Endothelial cell of umbilical vein (primary cell): ENCODE results near the gene ATL1. TPM values are rescaled to one million over a fixed set of nuclear protein-coding genes. Genes with fewer than 3 reads are reported as not detected.

ENCODE experiments used
- BruUV-seq: library from RNA; stranded (reverse); fragments of 400-500 nt; replicated peaks from 2 replicates; lab custom pipeline; 2021; lab: Mats Ljungman, UMichigan
- CTCF ChIA-PET: fragments of 300-600, 350-600 bp; sonication (Branson Sonifier 250); formaldehyde crosslinking; loops from one replicate; lab custom pipeline; 2021; ENCODE audit warnings: antibody characterized with exemption, inconsistent platforms; lab: Charles Lee
- POLR2A ChIA-PET: fragments of 300-600, 350-600 bp; sonication (Branson Sonifier 250); formaldehyde crosslinking; loops from one replicate; lab custom pipeline; 2021; ENCODE audit warnings: antibody characterized with exemption, inconsistent platforms; lab: Charles Lee
- DNase-seq: peaks from one replicate; pipeline ENCODE4 v3.0.0-alpha.2; 2011; ENCODE audit warnings: low read depth, low spot score
- FAIRE-seq: peaks from 2 replicates; lab custom pipeline; 2011; peaks lifted over from hg19 to GRCh38; lab: Jason Lieb, UNC
- H2AFZ ChIP-seq: 2 replicates; pipeline ENCODE4 v1.6.0; 2012; ENCODE audit warnings: low read depth, low read length, control low read depth, inconsistent platforms
- H3K27ac ChIP-seq: 2 replicates; pipeline ENCODE4 v1.5.1; 2011; ENCODE audit warnings: low read depth, mild to moderate bottlenecking, control low read depth, low read length, moderate library complexity; ENCODE audit not compliant: insufficient read depth
- H3K27me3 ChIP-seq, 2 experiments: 2 replicates each; pipeline versions ENCODE4 v1.6.0 to v1.6.1; 2011; ENCODE audit warnings: low read length in 2 of 2, mixed read lengths in 1 of 2; ENCODE audit not compliant: control insufficient read depth in 2 of 2, insufficient read depth in 2 of 2
- H3K36me3 ChIP-seq, 2 experiments: 2 replicates in 1 of 2; 3 replicates in 1 of 2; pipeline ENCODE4 v1.5.1; 2011; ENCODE audit warnings: low read length in 2 of 2, mild to moderate bottlenecking in 1 of 2, moderate library complexity in 1 of 2; ENCODE audit not compliant: control insufficient read depth in 2 of 2, insufficient read depth in 2 of 2; ENCODE audit errors: extremely low read depth in 1 of 2
- H3K4me1 ChIP-seq: 3 replicates; pipeline ENCODE4 v1.5.1; 2011; ENCODE audit warnings: mild to moderate bottlenecking, low read length; ENCODE audit not compliant: control insufficient read depth, insufficient read depth; ENCODE audit errors: extremely low read depth
- H3K4me2 ChIP-seq: 2 replicates; pipeline ENCODE4 v1.6.1; 2011; ENCODE audit warnings: low read length, control low read depth, mixed read lengths; ENCODE audit not compliant: insufficient read depth
- H3K4me3 ChIP-seq, 3 experiments: fragments of 200-600 bp in 1 of 3; sonication (generic), shearing (Covaris generic) in 1 of 3; replicated peaks in 1 of 3; 2 replicates each; pipeline ENCODE4 v1.5.1; 2011 to 2016; ENCODE audit warnings: control low read depth in 3 of 3, low read length in 3 of 3, mild to moderate bottlenecking in 2 of 3, inconsistent platforms in 1 of 3, low read depth in 1 of 3, moderate library complexity in 1 of 3; ENCODE audit not compliant: insufficient read depth in 1 of 3
- H3K79me2 ChIP-seq: 2 replicates; pipeline ENCODE4 v1.6.0; 2012; ENCODE audit warnings: low read length, inconsistent platforms; ENCODE audit not compliant: control insufficient read depth, insufficient read depth
- H3K9ac ChIP-seq: replicated peaks from 2 replicates; pipeline ENCODE3; 2011; ENCODE audit warnings: low read length, control low read depth; ENCODE audit not compliant: insufficient read depth; ENCODE audit errors: extremely low read depth
- H3K9me1 ChIP-seq: replicated peaks from 3 replicates; pipeline ENCODE4 v1.6.0; 2011; ENCODE audit warnings: mild to moderate bottlenecking, low read length; ENCODE audit not compliant: control insufficient read depth, insufficient read depth; ENCODE audit errors: extremely low read depth
- H3K9me3 ChIP-seq: replicated peaks from 2 replicates; pipeline ENCODE4 v1.5.1; 2012; ENCODE audit warnings: low read length, inconsistent platforms; ENCODE audit not compliant: control insufficient read depth, insufficient read depth
- H4K20me1 ChIP-seq: replicated peaks from 2 replicates; pipeline ENCODE3; 2011; ENCODE audit warnings: mild to moderate bottlenecking, low read length; ENCODE audit not compliant: control insufficient read depth, insufficient read depth; ENCODE audit errors: extremely low read depth
- CTCF ChIP-seq, 2 donors: IDR thresholded peaks; 1 replicate in 1 of 2; 2 replicates in 1 of 2; pipeline ENCODE4 v1.5.1; 2011; ENCODE audit warnings: low read length in 2 of 2, mild to moderate bottlenecking in 2 of 2, moderate library complexity in 2 of 2, control low read depth in 1 of 2, inconsistent platforms in 1 of 2, low read depth in 1 of 2; ENCODE audit not compliant: insufficient read depth in 1 of 2; ENCODE audit errors: extremely low read depth in 1 of 2
- EZH2 ChIP-seq: IDR thresholded peaks from 2 replicates; pipeline ENCODE4 v1.6.1; 2012; ENCODE audit warnings: borderline replicate concordance, low read depth, mild to moderate bottlenecking, moderate library complexity, low read length, inconsistent platforms; ENCODE audit not compliant: severe bottlenecking
- FOS ChIP-seq: IDR thresholded peaks from 2 replicates; pipeline ENCODE4 v1.6.1; 2011; ENCODE audit warnings: mild to moderate bottlenecking, low read length, moderate library complexity, borderline replicate concordance; ENCODE audit not compliant: insufficient read depth
- JUN ChIP-seq: IDR thresholded peaks from 2 replicates; pipeline ENCODE4 v1.6.1; 2011; ENCODE audit warnings: borderline replicate concordance, low read depth; ENCODE audit not compliant: insufficient read length, insufficient read depth
- MYC ChIP-seq: IDR thresholded peaks from one replicate; pipeline ENCODE4 v1.6.1; 2011; ENCODE audit warnings: mild to moderate bottlenecking, low read depth, low read length
- POLR2A ChIP-seq: IDR thresholded peaks from 2 replicates; pipeline ENCODE4 v1.6.1; 2012; ENCODE audit warnings: low read depth, mild to moderate bottlenecking, control low read depth, low read length
- dilution Hi-C: fragments of 300-500 bp; cut with MboI; formaldehyde crosslinking; loops from one replicate; pipeline ENCODE4 v1.15.0; 2019; ENCODE audit warnings: low sequenced_read_pairs; ENCODE audit not compliant: extremely low pct_ligation_motif_present
- intact Hi-C: fragments of 100-400 bp; cut with micrococcal nuclease; formaldehyde crosslinking; loops from one replicate; pipeline ENCODE4 v1.10.0; 2022
- polyA plus RNA-seq, 4 experiments: library from polyadenylated mRNA; depleted of rRNA in 3 of 4; stranded (reverse) in 3 of 4; unstranded in 1 of 4; fragments of >200 nt; gene quantifications; 2 replicates each; pipeline versions ENCODE4 v1.2.1 to v1.2.3, GENCODE V29; 2011 to 2012; ENCODE audit warnings: missing spikeins in 1 of 4
- total RNA-seq: library from RNA; stranded (reverse); gene quantifications from 2 replicates; pipeline ENCODE4 v1.2.3, GENCODE V29; 2021

The ATL1 gene
- total and polyA plus RNA-seq, 2 donors (not counting 3 experiments of a cell fraction or from before 2014, with no cell fraction given): 1.1 to 5.1 TPM

GRCh38 chr14:50545618-50546017 lies 14.3 kb upstream of the ATL1 start:
- no peak overlapping the region for H3K9ac ChIP-seq
- no peaks in the 10 kb centered on the region for H4K20me1 ChIP-seq
- ChIA-PET CTCF (interaction anchor here (0.7 to 2.2 kb wide), 5 partner anchors 14 to 315 kb away, joined by 4 to 10 read pairs (median 4); partner anchors contain the start of gene ATL1), POLR2A (no interaction called here)
- no peaks in the 10 kb centered on the region for H3K79me2 ChIP-seq
- peaks cover 0 to 9% of the 10 kb centered on the region in 2 experiments for H3K27me3 ChIP-seq
- H3K9me1 ChIP-seq: no peaks in the 10 kb centered on the region
- H3K4me2 ChIP-seq: no peak overlapping the region
- dilution Hi-C loops (no loop called here), intact Hi-C loops (no loop called here)
- no peak for TF ChIP-seq MYC
- TF ChIP-seq JUN: peak; percentile 30
- no peaks in the 10 kb centered on the region for H3K9me3 ChIP-seq
- FAIRE-seq: no peak
- no peak overlapping the region for H3K4me3 ChIP-seq
- DNase-seq: no peak
- H3K27ac ChIP-seq: no peak overlapping the region
- no peaks in the 10 kb centered on the region for H3K36me3 ChIP-seq
- H2AFZ ChIP-seq: no peak overlapping the region
- no TSS peak for BruUV-seq
- H3K4me1 ChIP-seq: no peaks in the 10 kb centered on the region

GRCh38 chr14:50550294-50550693 lies 9.7 kb upstream of the ATL1 start:
- BruUV-seq: no TSS peak
- POLR2A ChIA-PET: no interaction called here
- intact Hi-C loops: no loop called here

More at GRCh38 chr14:50550294-50550693, 9.7 kb upstream of the ATL1 start:
- H4K20me1 ChIP-seq: no peaks in the 10 kb centered on the region
- H3K27me3 ChIP-seq: peaks cover 12 to 18% of the 10 kb centered on the region in 2 experiments
- TF ChIP-seq JUN (no peak), FOS (no peak), CTCF (IDR thresholded peaks at IDR 0.05; ENCODE audit: extremely low read depth in 1 of 2, insufficient read depth in 1 of 2, low read depth in 1 of 2, low read length in 2 of 2) (no peak), POLR2A (no peak), EZH2 (no peak)
- H3K4me2 ChIP-seq: no peak overlapping the region
- no peaks in the 10 kb centered on the region for H3K79me2 ChIP-seq
- no peaks in the 10 kb centered on the region for H3K9me1 ChIP-seq
- H3K9me3 ChIP-seq: no peaks in the 10 kb centered on the region
- no peaks in the 10 kb centered on the region for H3K4me1 ChIP-seq
- dilution Hi-C loops: loop anchor here (25.0 kb wide), 1 partner anchor 162 kb away; no protein-coding TSS in a partner anchor
- no peaks in the 10 kb centered on the region for H3K36me3 ChIP-seq
- no peak overlapping the region for H2AFZ ChIP-seq
- H3K27ac ChIP-seq: no peak overlapping the region
- no peak overlapping the region for H3K9ac ChIP-seq
- CTCF ChIA-PET: interaction anchor here (1.0 kb wide), 1 partner anchor 310 kb away, joined by 3 read pairs; no protein-coding TSS in a partner anchor
- H3K4me3 ChIP-seq: no peak overlapping the region
- no peak for DNase-seq
- no peak for FAIRE-seq
